Measurements from ENCODE around the gene SLC17A9.

DNA sequence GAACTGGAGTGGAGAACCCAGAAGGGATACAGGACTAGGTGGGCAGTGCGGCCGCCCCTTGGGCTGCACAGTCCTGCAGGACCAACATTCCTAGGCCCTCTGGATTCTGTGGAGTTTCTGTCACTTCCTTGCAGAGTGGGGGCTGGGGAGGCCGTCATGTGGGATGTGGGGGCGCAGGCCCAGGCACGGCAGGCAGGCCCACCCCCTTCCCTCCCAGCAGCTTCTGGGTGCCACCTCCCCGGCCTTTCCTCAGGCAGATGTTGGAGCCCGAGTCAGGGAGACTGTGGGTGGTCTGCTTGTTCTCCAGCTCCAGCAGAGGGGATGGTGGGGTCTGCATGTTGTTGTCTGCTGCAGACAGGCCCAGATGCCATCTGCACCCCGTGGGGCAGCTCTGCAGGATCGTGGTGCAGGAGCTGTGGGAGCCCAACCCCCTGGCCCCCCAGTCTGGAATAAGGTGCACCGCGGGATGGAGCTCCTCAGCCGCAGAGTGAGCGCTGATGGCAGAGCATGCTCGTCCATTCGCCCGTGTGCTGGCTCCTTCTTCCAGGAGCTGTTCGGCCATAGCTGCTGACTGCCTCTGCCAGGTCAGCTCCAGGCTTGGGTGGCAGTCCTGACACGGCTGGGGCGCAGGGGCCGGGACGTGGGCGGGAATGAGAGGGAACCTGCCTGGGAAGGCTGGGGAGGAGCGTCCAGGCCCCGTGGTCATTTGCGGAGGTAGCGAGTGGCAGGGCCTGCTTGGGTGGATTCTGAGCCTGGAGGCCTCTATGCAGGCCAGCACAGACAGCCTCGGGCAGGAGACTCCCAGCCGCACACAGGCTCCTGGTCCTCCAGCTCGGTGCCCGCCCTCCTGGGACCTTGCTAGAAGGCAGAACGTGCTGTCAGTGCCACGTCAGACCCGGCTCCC is 18.1 kb downstream of the SLC17A9 start:
- TF ChIP-seq, protein P1, sequence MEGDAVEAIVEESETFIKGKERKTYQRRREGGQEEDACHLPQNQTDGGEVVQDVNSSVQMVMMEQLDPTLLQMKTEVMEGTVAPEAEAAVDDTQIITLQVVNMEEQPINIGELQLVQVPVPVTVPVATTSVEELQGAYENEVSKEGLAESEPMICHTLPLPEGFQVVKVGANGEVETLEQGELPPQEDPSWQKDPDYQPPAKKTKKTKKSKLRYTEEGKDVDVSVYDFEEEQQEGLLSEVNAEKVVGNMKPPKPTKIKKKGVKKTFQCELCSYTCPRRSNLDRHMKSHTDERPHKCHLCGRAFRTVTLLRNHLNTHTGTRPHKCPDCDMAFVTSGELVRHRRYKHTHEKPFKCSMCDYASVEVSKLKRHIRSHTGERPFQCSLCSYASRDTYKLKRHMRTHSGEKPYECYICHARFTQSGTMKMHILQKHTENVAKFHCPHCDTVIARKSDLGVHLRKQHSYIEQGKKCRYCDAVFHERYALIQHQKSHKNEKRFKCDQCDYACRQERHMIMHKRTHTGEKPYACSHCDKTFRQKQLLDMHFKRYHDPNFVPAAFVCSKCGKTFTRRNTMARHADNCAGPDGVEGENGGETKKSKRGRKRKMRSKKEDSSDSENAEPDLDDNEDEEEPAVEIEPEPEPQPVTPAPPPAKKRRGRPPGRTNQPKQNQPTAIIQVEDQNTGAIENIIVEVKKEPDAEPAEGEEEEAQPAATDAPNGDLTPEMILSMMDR (conservative IDR thresholded peaks at IDR 0.05) = no peak
- no peak for TF ChIP-seq EZH2 (IDR thresholded peaks at IDR 0.05; ENCODE audit: low read depth)

All from PC-9 (cell line).